Inflammatory macrophage treated with lipopolysaccharide for 4 hours (primary cell): ENCODE data around the gene DEK.
"Not testable (repeated sequence)": the region's sequence is repeated elsewhere in the genome, so short reads cannot be mapped to it uniquely, and the experiment has no call there.

Experiments used
- DNase-seq: peaks from one replicate; pipeline ENCODE4 v3.0.0-alpha.2; 2020

DEK gene

DNA sequence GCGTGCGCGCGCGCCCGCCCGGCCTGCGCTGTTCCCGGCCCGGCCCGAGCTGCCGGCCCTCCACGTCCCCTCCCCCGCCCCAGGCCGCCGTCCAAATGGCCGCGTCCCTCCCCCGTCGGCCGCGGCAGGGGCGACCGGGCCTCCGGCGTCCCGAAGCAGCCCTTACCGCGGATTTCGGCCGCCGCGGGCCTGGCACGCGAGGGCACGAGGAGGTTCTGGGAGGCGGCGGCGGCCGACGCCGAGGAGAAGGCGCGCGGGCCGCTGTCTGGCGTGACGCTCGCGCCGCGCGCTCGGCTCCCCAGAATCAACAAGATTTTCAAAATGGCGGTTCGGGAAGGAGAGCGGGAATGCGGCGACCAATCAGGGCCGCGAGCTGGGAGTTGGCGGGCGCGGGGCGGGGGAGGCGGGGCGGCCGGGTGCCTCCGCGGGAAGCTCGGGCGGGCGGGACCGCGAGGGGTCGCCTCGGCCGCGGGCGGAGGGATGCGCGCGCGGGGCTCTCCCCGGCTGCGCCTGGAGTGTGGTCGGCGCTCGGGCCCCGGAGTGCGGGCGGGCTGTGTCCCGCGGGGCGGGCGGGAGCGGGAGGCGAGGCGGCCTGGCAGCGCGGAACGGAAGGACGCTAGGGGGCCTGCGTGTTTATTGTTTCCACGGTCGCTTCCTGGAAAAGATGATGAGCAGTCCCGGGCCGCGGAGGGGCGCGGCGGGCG is at the start of gene DEK:
Gene DEK (minus strand): TSS at position 312 of the 704 bp plus-strand sequence. CDS start 543 bp downstream, outside the sequence.
- DNase-seq, result peak; percentile 84

DNA sequence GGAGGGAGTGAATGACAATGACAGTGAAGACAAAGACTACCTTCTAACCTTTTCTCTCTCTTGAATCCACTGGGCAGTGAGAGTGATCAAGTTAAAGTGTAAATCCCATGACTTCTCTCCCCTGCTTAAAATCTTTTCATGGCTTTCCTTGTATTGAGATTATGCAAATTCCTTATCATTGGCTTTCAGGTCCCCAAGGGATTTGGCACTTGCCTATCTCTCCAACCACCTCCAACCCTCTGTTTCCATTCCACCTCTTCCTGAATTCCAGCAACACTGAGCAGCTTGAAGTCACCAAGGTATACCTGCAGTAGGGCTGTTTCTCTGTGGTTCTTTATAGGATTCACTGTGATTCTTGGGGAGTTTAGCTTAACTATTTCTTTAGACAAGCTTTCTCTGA is 48.0 kb upstream of the DEK start:
- no peak for DNase-seq

GRCh38 chr6:18310010-18310409 is 45.7 kb upstream of the DEK start:
- not testable (repeated sequence) for DNase-seq

- no peak for DNase-seq
These were observed 44.7 kb upstream of the DEK start for GRCh38 chr6:18309046-18309445.

GRCh38 chr6:18308070-18308735 is 43.9 kb upstream of the DEK start:
- DNase-seq, result no peak

DNA sequence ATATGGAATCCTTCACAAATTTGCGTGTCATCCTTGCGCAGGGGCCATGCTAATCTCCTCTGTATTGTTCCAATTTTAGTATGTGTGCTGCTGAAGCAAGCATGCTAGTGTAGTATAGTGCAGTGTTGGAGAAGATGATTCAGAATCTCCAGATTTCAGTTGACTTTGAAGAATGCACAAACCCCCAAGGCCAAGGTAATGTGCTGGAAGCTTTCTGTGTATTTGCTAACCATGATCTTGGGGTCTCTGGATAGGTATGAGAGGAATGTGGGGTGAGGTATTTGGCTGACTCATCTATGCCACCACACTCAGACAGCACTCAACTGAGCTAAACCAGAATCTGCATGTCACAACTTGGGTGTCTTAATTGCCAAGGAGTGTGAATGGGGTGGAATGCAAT is 42.6 kb upstream of the DEK start:
- DNase-seq, result no peak

GRCh38 chr6:18302561-18303439 is 38.5 kb upstream of the DEK start:
- DNase-seq, result no peak

- DNase-seq, result no peak
These were observed 29.0 kb upstream of the DEK start for GRCh38 chr6:18293076-18293904.

DNA sequence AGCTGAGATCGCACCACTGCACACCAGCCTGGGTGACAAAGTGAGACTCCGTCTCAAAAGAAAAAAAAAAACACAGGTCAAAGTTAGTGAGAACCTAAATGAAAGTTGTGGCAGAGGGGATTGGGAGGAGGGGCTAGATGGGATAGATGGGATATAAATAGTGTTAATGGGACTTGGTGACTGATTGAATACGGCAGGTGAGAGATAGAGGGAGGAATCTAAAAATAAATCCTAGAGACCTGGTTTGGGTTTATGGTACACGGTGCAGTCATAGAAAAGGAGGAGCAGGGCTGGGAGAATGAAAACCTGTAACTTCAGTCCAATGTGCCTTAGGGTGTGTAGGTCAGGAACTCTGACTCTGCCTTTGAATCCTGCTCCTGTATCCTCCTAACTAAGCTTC is 25.0 kb upstream of the DEK start:
- no peak for DNase-seq

DNA sequence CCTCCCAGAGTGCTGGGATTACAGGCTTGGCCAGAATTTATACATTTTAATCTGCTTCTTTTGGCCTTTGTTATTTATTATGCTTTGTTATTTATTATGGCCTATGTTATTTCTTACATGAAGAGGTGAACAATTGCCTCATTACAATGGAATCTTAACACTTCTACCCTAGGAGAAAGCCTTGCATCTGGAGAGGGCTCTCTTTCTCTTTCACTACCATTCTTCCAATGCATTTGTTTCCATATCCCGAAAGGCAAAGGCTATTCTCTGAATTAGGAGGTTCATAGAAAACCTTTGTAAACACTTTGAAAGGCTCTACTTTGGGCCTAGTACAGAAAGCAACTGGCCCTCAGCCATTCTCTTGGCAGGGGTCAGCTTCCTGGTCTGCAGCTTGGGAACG is 19.9 kb upstream of the DEK start:
- no peak for DNase-seq

DNA sequence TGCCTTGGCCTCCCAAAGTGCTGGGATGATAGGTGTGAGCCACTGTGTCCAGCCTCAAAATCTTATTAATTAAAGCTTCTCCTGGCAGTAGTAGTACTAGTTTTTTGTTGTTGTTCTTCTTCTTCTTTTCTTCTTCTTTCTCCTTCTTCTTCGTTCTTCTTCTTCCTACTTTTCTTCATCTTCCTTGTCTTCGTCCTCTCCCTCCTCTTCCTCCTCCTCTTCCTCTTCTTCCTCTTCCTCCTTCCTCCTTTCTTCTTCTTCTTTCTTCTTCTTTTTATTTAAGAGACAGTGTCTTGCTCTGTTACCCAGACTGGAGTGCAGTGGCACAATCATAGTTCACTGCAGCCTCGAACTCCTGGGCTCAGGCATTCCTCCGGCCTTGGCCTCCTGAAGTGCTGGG is 17.2 kb upstream of the DEK start:
- DNase-seq, result no peak

DNA sequence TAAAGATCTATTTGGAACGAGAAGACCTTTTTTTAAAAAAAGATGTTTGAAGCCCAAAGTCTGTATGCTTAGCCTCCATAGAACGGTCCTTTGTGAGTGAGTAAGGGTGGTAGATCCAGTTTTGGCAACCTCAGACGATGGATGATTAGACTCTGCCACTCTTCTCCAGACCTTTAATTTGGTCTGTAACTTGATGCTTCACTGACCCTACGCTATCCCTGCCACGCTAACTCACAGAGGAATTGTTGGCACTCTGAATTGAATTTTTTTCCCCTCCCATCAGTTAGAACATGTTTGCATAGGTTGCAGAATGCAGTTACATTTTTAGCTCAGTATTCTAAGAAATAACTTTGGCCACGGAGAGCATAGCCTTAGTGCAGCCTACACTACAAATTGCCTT is 15.8 kb upstream of the DEK start:
- DNase-seq, result no peak

DNA sequence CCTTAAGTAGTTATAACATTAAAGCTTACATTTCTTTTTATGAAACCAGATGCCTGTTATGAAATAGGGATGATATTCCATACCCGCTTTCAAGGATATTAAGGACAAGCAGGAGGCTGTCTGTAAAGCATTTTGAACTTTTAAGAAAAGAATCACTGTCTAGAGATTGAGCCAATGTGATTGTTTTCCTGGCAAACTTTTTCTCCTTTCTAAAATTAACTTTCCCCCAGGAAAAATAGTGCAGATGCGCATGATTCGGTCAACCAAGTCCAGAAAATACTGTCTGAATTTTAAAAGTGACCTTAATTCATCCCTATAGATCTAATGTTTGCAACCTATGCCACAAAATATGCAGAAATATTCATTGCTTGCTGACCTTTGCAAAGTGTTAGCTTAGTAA is 15.1 kb upstream of the DEK start:
- DNase-seq, result no peak

DNA sequence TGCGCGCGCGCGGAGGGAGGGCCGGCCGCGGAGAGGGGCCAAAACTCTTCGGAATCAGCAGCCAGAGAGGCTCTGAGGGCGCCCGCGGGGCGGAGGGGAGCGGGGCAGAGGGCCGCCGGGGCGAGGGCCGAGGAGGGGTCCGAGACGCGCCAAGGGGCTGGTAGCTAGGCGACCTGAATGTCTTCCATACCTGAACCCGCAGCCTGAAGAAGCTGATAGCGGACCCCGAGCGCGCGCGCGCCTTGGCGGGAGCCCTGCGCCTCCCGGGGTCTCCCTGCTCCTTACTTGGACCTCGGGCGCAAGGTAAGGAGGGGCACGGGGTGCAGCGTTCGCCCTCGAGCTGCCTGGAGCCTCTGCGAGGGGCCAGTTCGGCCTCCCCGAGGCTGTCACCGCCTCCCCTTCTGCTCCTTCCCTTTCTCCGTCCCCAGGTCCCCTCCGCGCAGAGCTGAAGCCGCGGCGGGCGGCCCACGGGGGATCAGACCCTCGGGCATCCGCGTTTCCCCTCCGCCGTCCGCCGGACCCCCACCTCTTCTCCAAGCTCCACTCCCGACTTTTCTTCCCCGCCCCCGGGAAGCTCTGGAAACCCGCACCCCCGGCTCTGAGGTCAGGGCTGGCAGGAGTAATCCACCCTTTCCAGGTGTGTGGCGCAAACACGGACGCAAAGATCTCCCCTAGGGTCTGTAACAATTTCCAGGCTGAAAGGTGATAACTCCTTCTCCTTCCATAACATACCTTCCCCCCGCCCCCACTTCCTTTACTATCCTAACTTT is 13.1 kb upstream of the DEK start:
- DNase-seq, result no peak

DNA sequence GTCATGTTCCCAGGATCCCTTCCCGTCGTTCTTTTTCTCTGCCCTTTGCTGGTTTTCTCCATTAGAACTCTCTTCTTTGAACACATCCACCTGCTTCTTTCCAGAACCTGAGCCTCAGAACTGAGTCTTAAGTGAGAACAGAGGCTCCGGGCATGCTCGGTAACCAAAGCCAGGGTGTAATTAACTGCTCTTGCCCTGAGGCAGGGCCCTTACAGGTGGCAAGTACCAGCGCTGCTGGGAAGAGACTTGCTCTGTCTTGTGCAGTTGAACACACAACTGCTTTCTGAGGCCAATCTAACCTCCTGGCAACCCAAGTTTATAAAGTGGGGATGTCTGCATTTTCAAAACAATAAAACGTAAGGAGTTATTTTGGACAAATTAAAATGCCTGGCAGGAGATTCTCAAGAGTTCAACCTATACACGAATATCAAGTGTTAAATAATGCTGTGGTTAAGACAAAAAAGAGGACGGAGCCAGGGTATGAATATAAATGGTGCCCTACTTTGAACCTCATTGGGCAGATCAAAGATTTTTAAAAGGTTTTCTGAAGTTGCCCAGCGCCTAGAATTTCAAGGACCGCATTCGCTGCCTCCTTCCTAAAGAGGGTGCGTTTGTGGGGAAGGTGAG is 12.4 kb upstream of the DEK start:
- DNase-seq, result no peak

DNA sequence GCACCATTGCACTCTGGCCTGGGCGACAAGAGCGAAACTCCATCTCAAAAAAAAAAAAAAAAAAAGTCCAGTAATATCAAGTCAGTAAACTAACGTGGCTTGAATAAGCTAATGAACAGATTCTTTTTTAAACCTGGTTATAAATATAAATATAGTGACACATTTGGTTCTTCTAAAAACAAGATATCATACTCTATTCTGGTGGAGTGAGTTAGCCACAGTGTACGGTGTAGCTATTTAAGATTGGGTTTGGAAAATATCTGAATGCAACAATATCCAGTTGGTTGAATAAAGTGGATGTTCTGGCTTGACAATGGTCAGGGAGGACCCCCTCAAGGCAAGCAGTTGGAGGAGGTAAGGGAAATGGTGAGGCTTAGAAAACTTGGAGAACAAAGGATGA is 5.9 kb upstream of the DEK start:
- DNase-seq, result no peak

- DNase-seq, result no peak
These were observed 5.4 kb upstream of the DEK start for GRCh38 chr6:18269717-18270116.

DNA sequence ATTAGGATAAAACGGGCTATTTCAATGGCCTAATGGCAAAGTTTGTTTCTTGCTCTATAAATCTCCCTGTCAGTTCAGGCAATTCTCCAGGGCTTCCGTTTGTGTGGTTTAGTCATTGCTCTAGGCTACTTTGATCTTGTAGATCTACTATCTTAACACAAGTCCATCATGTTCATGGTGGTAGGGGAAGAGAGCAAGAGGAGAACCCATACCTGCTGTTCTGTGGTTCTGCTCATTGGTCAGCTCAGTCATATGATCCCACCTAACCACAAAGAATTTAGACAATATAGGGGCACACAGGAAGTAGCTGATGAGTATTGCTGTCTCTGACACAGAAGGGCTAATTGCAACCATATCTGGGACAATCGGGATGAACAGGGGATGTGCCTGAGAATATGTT is 4.9 kb upstream of the DEK start:
- DNase-seq, result no peak

DNA sequence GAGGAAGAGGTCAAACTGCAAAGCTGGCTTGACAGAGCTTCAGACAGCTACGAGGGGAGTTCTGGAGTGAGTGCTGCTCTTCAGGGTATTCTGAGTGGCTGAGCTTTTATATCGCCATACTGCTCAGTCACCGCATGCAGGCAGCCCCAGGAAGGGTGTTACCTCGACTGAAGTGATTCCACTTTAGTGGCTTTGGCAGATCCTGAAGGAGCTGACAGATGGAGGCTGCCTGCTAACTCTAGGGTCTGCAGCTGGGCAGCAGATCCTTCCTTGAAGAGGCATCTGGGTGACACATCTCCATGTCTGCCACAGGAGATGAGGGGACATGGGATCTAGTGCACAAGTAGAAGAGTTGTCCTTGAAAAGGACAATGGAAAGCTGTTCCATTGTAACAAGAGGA is 3.7 kb upstream of the DEK start:
- no peak for DNase-seq

GRCh38 chr6:18266523-18266912 is 2.2 kb upstream of the DEK start:
- no peak for DNase-seq

GRCh38 chr6:18265787-18266522 is 1.6 kb upstream of the DEK start:
- DNase-seq, result no peak
